ENCODE data around the gene PELI2. TPM values are rescaled to one million over a fixed set of nuclear protein-coding genes. Genes with fewer than 3 reads are reported as not detected.

Gene PELI2
- total and polyA plus RNA-seq, 9 donors, result 13.0 to 36.8 (median 28.5) TPM

GRCh38 chr14:56295743-56296142, 177.5 kb downstream of the PELI2 start:
- 82 to 88% (median 84%) methylated on average over 3 of the region's 3 CpGs for WGBS, 3 donors

GRCh38 chr14:56297449-56297848, 179.2 kb downstream of the PELI2 start:
- no peaks in the 10 kb centered on the region for H3K27me3 ChIP-seq
- H3K9me3 ChIP-seq, result no peaks in the 10 kb centered on the region
- no peak overlapping the region for H3K4me3 ChIP-seq
- no peak for DNase-seq
- H3K27ac ChIP-seq, result no peak overlapping the region
- no peaks in the 10 kb centered on the region for H3K36me3 ChIP-seq
- no peak for TF ChIP-seq CTCF (IDR thresholded peaks at IDR 0.05)
- H3K4me1 ChIP-seq (ENCODE audit: insufficient read depth), result peaks cover 1% of the 10 kb centered on the region
- intact Hi-C loops (cut with DNase I), result no loop called here
- WGBS, 3 donors, result 96 to 97% (median 96%) methylated on average over 5 of the region's 5 CpGs

More at GRCh38 chr14:56295743-56296142, 177.5 kb downstream of the PELI2 start:
- DNase-seq, result no peak
- intact Hi-C loops (cut with DNase I), result no loop called here
- no peaks in the 10 kb centered on the region for H3K36me3 ChIP-seq
- peaks cover 1% of the 10 kb centered on the region for H3K4me1 ChIP-seq (ENCODE audit: insufficient read depth)
- no peak overlapping the region for H3K27ac ChIP-seq
- H3K9me3 ChIP-seq, result no peaks in the 10 kb centered on the region
- no peak overlapping the region for H3K4me3 ChIP-seq
- no peaks in the 10 kb centered on the region for H3K27me3 ChIP-seq
- TF ChIP-seq POLR2A (IDR thresholded peaks at IDR 0.05), result no peak
- TF ChIP-seq EP300 (IDR thresholded peaks at IDR 0.05), result no peak

GRCh38 chr14:56299306-56299984, 181.2 kb downstream of the PELI2 start:
- no peak for DNase-seq
- H3K9me3 ChIP-seq, result no peaks in the 10 kb centered on the region
- no peak overlapping the region for H3K4me3 ChIP-seq
- TF ChIP-seq POLR2A (IDR thresholded peaks at IDR 0.05) (no peak), EP300 (IDR thresholded peaks at IDR 0.05) (no peak), CTCF (IDR thresholded peaks at IDR 0.05) (no peak)
- no peaks in the 10 kb centered on the region for H3K36me3 ChIP-seq
- WGBS, 3 donors, result 46 to 55% (median 47%) methylated on average over 9 of the region's 9 CpGs
- intact Hi-C loops (cut with DNase I), result no loop called here
- H3K27me3 ChIP-seq, result no peaks in the 10 kb centered on the region
- H3K4me1 ChIP-seq (ENCODE audit: insufficient read depth), result peaks cover 1% of the 10 kb centered on the region
- no peak overlapping the region for H3K27ac ChIP-seq

DNA sequence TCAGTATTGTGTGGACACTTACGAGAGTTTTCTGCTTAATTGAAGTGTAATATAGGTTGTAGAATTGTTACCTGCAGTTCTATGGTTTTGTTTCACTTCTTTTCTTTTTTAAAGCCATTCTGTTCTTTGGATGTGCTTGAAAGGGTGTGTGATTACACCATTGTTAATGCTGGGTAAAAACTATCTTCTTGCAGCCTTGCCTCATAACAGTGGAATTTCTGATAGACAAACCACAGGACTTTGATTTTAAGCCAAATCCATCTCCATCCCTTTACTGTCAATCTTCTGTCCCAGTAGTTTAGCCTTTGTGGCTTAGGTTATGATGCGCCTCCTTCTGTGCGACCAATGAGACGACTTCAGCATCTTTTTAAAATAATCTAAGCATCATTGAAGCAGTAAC, 182.3 kb downstream of the PELI2 start:
- no peaks in the 10 kb centered on the region for H3K27me3 ChIP-seq
- no peak overlapping the region for H3K4me3 ChIP-seq
- no peak for DNase-seq
- no peaks in the 10 kb centered on the region for H3K9me3 ChIP-seq
- H3K27ac ChIP-seq, result no peak overlapping the region
- 89 to 95% (median 95%) methylated on average over 4 of the region's 4 CpGs for WGBS, 3 donors
- intact Hi-C loops (cut with DNase I), result no loop called here
- no peaks in the 10 kb centered on the region for H3K36me3 ChIP-seq
- H3K4me1 ChIP-seq (ENCODE audit: insufficient read depth), result peaks cover 1% of the 10 kb centered on the region
- TF ChIP-seq POLR2A (IDR thresholded peaks at IDR 0.05), result no peak
- TF ChIP-seq CTCF (IDR thresholded peaks at IDR 0.05), result no peak
- TF ChIP-seq EP300 (IDR thresholded peaks at IDR 0.05), result no peak

- H3K36me3 ChIP-seq, result no peaks in the 10 kb centered on the region
- H3K4me1 ChIP-seq (ENCODE audit: insufficient read depth), result no peaks in the 10 kb centered on the region
- DNase-seq, result no peak
- intact Hi-C loops (cut with DNase I), result no loop called here
- H3K27me3 ChIP-seq, result no peaks in the 10 kb centered on the region
- H3K27ac ChIP-seq, result no peak overlapping the region
- 94 to 97% (median 95%) methylated on average over 4 of the region's 4 CpGs for WGBS, 3 donors
- TF ChIP-seq POLR2A (IDR thresholded peaks at IDR 0.05), result no peak
- no peak for TF ChIP-seq CTCF (IDR thresholded peaks at IDR 0.05)
- TF ChIP-seq EP300 (IDR thresholded peaks at IDR 0.05), result no peak
- no peak overlapping the region for H3K4me3 ChIP-seq
- no peaks in the 10 kb centered on the region for H3K9me3 ChIP-seq
Measured at GRCh38 chr14:56304456-56304855, 186.2 kb downstream of the PELI2 start.

All from ovary (tissue), 9 donors.